Muscle of back (tissue), 11 donors: ENCODE measurements around the gene HDAC7. TPM values are rescaled to one million over a fixed set of nuclear protein-coding genes. Genes with fewer than 3 reads are reported as not detected.

Experiments used
- DNase-seq, 3 donors: peaks; one replicate each; pipeline versions ENCODE4 v3.0.0 to v3.0.0-alpha.2; 2013
- polyA plus RNA-seq, 10 donors: library from polyadenylated mRNA; unstranded; fragments of 120-200 nt; gene quantifications; one replicate each; pipeline ENCODE4 v1.2.1, GENCODE V29; 2013; ENCODE audit not compliant: insufficient read length in 10 of 10

The HDAC7 gene
- polyA plus RNA-seq, 10 donors = 51.6 to 87.4 (median 59.9) TPM

- no peak for DNase-seq
Measured at GRCh38 chr12:47767216-47767724, 52.4 kb downstream of the HDAC7 start.

GRCh38 chr12:47766502-47767215 is 53.0 kb downstream of the HDAC7 start:
- DNase-seq = no peak

GRCh38 chr12:47763481-47764346 is 56.0 kb downstream of the HDAC7 start:
- DNase-seq = no peak

- DNase-seq = no peak
Measured at GRCh38 chr12:47762850-47763465, 56.7 kb downstream of the HDAC7 start.

DNA sequence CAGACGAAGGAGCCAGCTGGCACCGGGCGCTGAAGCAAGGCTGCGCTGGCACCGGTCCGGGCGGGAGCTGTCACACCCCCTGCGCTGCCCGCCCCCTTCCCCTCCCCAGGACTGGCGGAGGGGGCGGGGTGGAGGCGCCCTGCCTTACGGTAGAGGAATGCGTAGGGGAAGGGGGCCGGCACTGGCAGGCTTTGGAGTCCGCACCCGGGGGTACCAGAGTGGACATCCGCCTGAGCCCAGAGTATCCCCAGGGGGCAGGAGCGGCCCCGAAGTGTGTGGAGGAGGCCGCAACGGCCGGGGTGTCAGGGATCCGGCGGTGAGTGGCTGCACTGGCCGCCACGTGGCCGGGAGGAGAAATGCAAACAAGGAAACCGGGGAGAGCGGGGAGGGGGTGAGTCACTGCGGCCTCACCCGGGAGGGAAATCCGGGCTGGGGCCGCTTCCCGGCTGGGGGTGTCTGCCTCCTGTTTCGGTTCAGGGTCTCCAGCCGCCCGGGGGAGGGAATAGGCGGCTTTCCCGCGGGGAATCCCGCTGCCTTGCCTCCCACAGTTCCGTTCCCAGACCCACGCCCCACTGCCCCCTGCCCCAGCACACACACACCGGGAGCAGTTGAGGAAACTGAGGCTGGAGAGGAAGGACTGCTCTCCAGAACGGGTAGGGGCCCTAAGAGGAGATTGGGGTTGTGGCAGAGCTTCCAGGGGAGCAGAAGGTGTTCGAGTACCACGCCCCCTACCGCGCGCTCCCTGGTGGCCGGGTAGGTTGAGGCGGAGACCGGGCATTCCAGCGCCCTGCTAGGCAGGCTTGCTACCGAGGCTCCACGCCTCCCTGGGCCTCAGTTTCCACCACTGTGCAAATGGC is 60.6 kb downstream of the HDAC7 start, which contains the start of gene RAPGEF3:
TSS of gene RAPGEF3 (minus strand) at position 47 of the 857 bp plus-strand sequence. CDS start 324 bp downstream, outside the sequence.
- DNase-seq = peak; percentile 73 to 93 (median 81)

- no peak for DNase-seq
Measured at GRCh38 chr12:47758584-47758833, 61.2 kb downstream of the HDAC7 start.

- peak in 1 of 3 donors; percentile 69 for DNase-seq
Measured at GRCh38 chr12:47757840-47758583, 61.7 kb downstream of the HDAC7 start.

- no peak for DNase-seq
Measured at GRCh38 chr12:47757364-47757839, 62.3 kb downstream of the HDAC7 start.

DNA sequence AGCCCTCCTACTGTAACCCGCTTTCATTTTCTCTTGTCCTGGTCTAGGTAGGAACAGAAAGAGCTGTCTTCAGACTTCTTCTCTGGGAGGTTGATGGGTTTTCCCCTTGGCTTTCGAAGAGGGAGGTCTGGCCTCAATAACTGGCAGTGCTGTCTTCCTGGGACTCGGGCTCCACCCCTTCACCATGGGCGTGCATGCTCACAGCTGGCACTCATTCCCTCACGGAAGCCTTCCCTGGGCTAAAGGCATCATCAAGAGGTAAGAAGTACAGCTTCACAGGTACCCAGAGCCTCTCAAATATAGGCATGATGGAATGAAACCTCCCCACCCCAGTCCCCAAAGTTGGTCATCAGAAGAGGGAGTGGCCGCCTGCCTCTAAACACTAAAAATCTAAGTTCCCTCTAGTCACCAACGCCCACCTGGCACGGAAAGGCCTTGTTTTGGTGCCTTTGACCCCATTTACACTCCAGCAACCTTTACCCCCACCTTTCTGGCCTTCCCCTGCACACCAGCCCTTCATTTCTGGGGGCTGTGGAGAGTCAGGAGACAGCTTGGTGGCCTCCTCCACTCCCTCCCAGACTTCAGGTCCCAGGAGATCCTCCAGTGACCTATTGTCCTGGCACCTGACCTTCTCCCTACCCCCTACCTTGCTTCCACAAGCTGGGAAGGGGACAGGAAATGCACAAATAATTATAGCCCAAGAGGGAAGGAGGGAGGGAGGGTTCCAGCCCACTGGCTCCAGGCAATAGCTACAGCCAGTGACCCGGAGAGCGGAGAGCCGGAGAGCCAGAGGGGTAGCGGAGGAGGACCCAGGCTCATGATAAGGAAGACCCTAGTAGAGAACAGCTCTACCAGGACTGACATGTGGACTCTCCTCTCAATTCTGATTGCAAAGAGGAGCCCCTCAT is 63.8 kb downstream of the HDAC7 start:
- DNase-seq = no peak

DNA sequence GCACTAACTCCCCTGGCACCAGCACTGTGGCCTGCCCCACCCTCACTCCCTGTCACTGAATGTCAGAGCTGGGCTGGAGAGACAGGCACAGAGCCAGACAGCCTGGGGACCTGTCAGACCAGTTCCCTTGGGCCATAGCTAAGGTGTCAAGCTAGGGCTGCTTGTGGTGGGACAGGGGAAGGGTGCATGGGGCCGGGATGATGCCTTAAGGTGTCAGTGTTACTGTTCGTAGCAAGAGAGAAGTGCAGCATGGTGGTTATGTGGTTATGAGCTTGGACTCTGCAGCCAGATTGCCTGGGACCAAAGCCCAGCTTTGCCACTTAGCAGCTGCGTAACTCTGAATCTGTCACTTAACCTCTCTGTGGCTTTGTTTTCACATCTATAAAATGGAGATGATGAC is 64.8 kb downstream of the HDAC7 start:
- no peak for DNase-seq

DNA sequence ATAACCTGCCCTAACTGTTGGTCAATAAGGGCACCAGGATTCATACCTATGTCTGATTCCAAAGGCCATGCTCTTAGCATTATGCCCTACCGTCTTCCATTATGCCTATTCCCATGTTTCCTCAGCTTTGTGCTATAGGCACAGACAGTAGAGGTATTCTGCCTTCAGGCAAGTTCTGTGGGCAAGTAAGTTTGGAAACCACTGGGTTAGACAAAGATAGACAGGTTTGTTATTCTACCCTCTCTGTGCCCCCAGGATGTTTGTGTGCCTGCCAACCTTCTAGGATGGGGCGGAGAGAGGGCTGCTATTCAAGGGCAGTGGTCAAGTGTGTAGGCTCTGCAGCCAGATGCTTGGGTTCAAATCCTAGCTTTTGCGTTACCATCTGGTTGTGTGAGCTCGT is 65.6 kb downstream of the HDAC7 start:
- no peak for DNase-seq

GRCh38 chr12:47753021-47754001 is 66.4 kb downstream of the HDAC7 start:
- peak in 1 of 3 donors; percentile 43 for DNase-seq

- no peak for DNase-seq
Measured at GRCh38 chr12:47752552-47752951, 67.2 kb downstream of the HDAC7 start.

DNA sequence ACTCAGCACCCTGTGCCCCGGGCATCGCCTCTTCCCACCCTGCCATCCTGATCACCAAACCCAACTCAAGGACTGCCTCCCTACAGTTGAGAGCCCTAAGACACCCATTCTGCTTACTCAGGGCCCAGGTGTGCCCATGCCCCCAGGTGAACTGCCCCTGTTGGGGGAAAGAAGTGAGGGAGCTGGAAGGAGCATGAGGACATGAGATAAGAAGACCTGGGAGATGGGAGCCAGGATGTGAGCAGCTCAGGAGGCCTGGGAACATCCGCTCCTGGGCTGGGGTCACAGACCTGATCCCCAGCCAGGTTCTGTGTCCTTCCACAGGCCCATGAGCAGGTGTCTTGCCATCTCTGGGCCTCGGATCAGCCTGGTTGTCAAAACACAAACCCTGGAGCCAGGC is 67.6 kb downstream of the HDAC7 start:
- no peak for DNase-seq

DNA sequence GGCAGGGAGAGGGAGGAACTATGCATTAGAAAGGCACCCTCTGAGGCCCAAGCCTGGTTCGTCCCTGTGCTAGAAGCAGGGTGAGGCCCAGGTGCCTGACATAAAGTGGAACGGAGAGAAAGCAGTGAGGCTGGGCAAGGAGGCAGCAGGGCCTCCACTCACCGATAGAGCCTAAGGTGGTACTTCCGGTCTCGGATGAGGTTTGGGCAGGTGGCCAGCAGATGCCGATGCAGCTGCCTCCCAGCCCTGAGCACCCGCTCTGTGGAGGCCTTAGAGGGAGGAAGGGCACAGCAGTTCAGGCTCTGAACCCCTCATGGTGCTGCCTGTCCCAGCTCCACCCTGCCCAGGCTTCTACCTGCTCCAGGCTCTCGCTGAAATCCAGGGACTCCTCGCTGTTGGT is 68.1 kb downstream of the HDAC7 start:
- DNase-seq = no peak

GRCh38 chr12:47750916-47751470 is 68.7 kb downstream of the HDAC7 start:
- DNase-seq = no peak

GRCh38 chr12:47750229-47750798 is 69.4 kb downstream of the HDAC7 start:
- no peak for DNase-seq

DNA sequence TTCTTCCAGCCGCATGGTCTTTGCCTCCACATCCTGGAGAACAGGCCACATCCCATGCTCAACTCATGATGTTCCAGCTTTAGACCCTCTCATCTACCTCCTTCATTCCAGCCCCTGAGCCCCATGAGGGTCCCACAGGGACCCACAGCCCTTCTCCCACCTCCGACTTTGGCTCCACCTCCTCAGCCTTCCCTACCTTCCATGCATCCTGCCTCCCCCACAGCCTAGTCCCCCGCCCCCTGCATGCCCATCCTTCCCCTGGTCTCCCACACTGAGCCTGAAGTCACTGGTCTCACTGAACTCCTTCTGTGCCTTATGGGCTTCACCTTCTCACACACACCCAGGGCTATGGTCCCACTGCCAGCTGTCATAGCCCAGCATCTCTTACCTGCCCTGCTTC is 70.8 kb downstream of the HDAC7 start:
- no peak for DNase-seq
